Measurements from ENCODE around the gene CAMK2B. TPM values are rescaled to one million over a fixed set of nuclear protein-coding genes. Genes with fewer than 3 reads are reported as not detected.

Gene CAMK2B
- total and polyA plus RNA-seq, 2 experiments from 2014 or later, result not detected

GRCh38 chr7:44346063-44346462 is 20.7 kb upstream of the CAMK2B start:
- Histone ChIP-seq H3K79me2 (replicated peaks; ENCODE audit: insufficient read depth) (no peaks in the 10 kb centered on the region), H3K4me3 (no peak overlapping the region), H3K4me2 (no peak overlapping the region), H3K27ac (ENCODE audit: low read depth) (no peak overlapping the region), H3K9me2 (ENCODE audit: insufficient read depth) (0 out of 2 replicates have a peak, but pooled peaks cover 3% of the 10 kb centered on the region), H4K20me1 (replicated peaks; ENCODE audit: insufficient read depth) (no peaks in the 10 kb centered on the region), H3F3A (replicated peaks; ENCODE audit: low read depth) (no peaks in the 10 kb centered on the region), H2AFZ (no peak overlapping the region), H3K36me3 (ENCODE audit: insufficient read depth) (no peaks in the 10 kb centered on the region), H3K4me1 (ENCODE audit: insufficient read depth) (no peaks in the 10 kb centered on the region; the same call in 1 of the 2 replicates), H3K27me3 (ENCODE audit: insufficient read depth) (0 out of 2 replicates have a peak, but pooled peaks cover 7% of the 10 kb centered on the region)
- Mint-ChIP-seq H3K4me1 (peaks cover 5% of the 10 kb centered on the region; the same call in 1 of the 3 replicates), H3K27ac (no peak overlapping the region), H3K9me3 (peaks cover 11% of the 10 kb centered on the region), H3K27me3 (ENCODE audit: insufficient read depth, low read depth, poor library complexity) (peaks cover 2% of the 10 kb centered on the region), H3K36me3 (ENCODE audit: low read depth) (no peaks in the 10 kb centered on the region), H3K4me3 (no peak overlapping the region)
- ATAC-seq (no peak), DNase-seq (ENCODE audit: low spot score) (no peak)
- TF ChIP-seq POLR2AphosphoS5 (IDR thresholded peaks at IDR 0.05; ENCODE audit: low read depth) (no peak), CTCF (conservative IDR thresholded peaks at IDR 0.05; ENCODE audit: low read depth in 2 of 2) (no peak), EZH2 (IDR thresholded peaks at IDR 0.05; ENCODE audit: low read depth, unreplicated experiment) (no peak), NANOG (IDR thresholded peaks at IDR 0.05; ENCODE audit: borderline replicate concordance) (no peak), STAT1 (IDR thresholded peaks at IDR 0.05; ENCODE audit: unreplicated experiment) (no peak), ZNF331 (CRISPR knock-in tag; IDR thresholded peaks at IDR 0.05; ENCODE audit: low read depth) (no peak), REST (IDR thresholded peaks at IDR 0.05; ENCODE audit: unreplicated experiment) (no peak), CREB1 (CRISPR knock-in tag; IDR thresholded peaks at IDR 0.05; ENCODE audit: low read depth) (no peak), EZH2phosphoT487 (IDR thresholded peaks at IDR 0.05; ENCODE audit: unreplicated experiment) (no peak), ETS1 (IDR thresholded peaks at IDR 0.05) (no peak), ZNF462 (CRISPR knock-in tag; IDR thresholded peaks at IDR 0.05) (no peak), ZNF114 (CRISPR knock-in tag; IDR thresholded peaks at IDR 0.05) (no peak), JUNB (IDR thresholded peaks at IDR 0.05; ENCODE audit: unreplicated experiment) (no peak)

Measured in GM23338 (cell line).